SJCRH30 (cell line): ENCODE results near the gene CYP4X1. TPM values are rescaled to one million over a fixed set of nuclear protein-coding genes. Genes with fewer than 3 reads are reported as not detected.
"Not testable (repeated sequence)": the region's sequence is repeated elsewhere in the genome, so short reads cannot be mapped to it uniquely, and the experiment has no call there.

Source experiments
- DNase-seq, 2 experiments: peaks; one replicate each; pipeline ENCODE4 v3.0.0-alpha.2; 2015 to 2020
- H3K27ac ChIP-seq: fragments of 250-450 bp; sonication (Bioruptor Pico); 2 replicates; pipeline ENCODE4 v1.5.1; 2020; ENCODE audit warnings: mild to moderate bottlenecking, moderate library complexity
- H3K27me3 ChIP-seq: fragments of 250-450 bp; sonication (Bioruptor Pico); 2 replicates; pipeline ENCODE4 v1.5.1; 2020; ENCODE audit warnings: mild to moderate bottlenecking, moderate library complexity
- H3K36me3 ChIP-seq: fragments of 250-450 bp; sonication (Bioruptor Pico); 2 replicates; pipeline ENCODE4 v1.5.1; 2020; ENCODE audit warnings: mild to moderate bottlenecking, moderate library complexity
- H3K4me1 ChIP-seq: fragments of 250-450 bp; sonication (Bioruptor Pico); 2 replicates; pipeline ENCODE4 v1.5.1; 2020; ENCODE audit warnings: mild to moderate bottlenecking, moderate library complexity
- H3K4me3 ChIP-seq: fragments of 250-450 bp; sonication (Bioruptor Pico); 2 replicates; pipeline ENCODE4 v1.5.1; 2020; ENCODE audit warnings: mild to moderate bottlenecking, moderate library complexity
- H3K9me3 ChIP-seq: fragments of 250-450 bp; sonication (Bioruptor Pico); replicated peaks from 2 replicates; pipeline ENCODE4 v1.5.1; 2020; ENCODE audit warnings: mild to moderate bottlenecking, moderate library complexity
- total RNA-seq: library from RNA; depleted of rRNA; stranded (reverse); fragments of >200 nt; shearing (Covaris generic); gene quantifications from 2 replicates; pipeline ENCODE4 v1.2.3, GENCODE V29; 2014; rRNA removed

The CYP4X1 gene
- total RNA-seq, 1 experiment from 2014 or later, result not detected

- Histone ChIP-seq H3K36me3 (no peaks in the 10 kb centered on the region), H3K27ac (no peak overlapping the region), H3K27me3 (no peaks in the 10 kb centered on the region; the same call in 1 of the 2 replicates), H3K9me3 (no peaks in the 10 kb centered on the region), H3K4me3 (no peak overlapping the region), H3K4me1 (peaks cover 7% of the 10 kb centered on the region; the same call in 1 of the 2 replicates)
- DNase-seq, result no peak
Measured at GRCh38 chr1:47030170-47030805, 6.8 kb downstream of the CYP4X1 start.

GRCh38 chr1:47031059-47031458 is 7.6 kb downstream of the CYP4X1 start:
- no peak overlapping the region for H3K27ac ChIP-seq
- H3K4me3 ChIP-seq, result no peak overlapping the region
- no peaks in the 10 kb centered on the region; the same call in 1 of the 2 replicates for H3K27me3 ChIP-seq
- H3K36me3 ChIP-seq, result no peaks in the 10 kb centered on the region
- H3K4me1 ChIP-seq, result peaks cover 7% of the 10 kb centered on the region; the same call in 1 of the 2 replicates
- H3K9me3 ChIP-seq, result no peaks in the 10 kb centered on the region
- DNase-seq, result peak; percentile 6 to 20

GRCh38 chr1:47031585-47031984 is 8.1 kb downstream of the CYP4X1 start:
- DNase-seq, result no peak
- no peaks in the 10 kb centered on the region for H3K36me3 ChIP-seq
- no peak overlapping the region for H3K4me3 ChIP-seq
- H3K4me1 ChIP-seq, result peaks cover 7% of the 10 kb centered on the region; the same call in 1 of the 2 replicates
- H3K9me3 ChIP-seq, result no peaks in the 10 kb centered on the region
- H3K27me3 ChIP-seq, result no peaks in the 10 kb centered on the region; the same call in 1 of the 2 replicates
- no peak overlapping the region for H3K27ac ChIP-seq

GRCh38 chr1:47036764-47037163 is 13.3 kb downstream of the CYP4X1 start:
- no peaks in the 10 kb centered on the region; the same call in 1 of the 2 replicates for H3K27me3 ChIP-seq
- H3K4me3 ChIP-seq, result no peak overlapping the region
- H3K36me3 ChIP-seq, result no peaks in the 10 kb centered on the region

GRCh38 chr1:47059376-47059775 is 35.9 kb downstream of the CYP4X1 start:
- Histone ChIP-seq H3K27ac (no peak overlapping the region), H3K9me3 (no peaks in the 10 kb centered on the region; the same call in 1 of the 2 replicates), H3K4me1 (no peaks in the 10 kb centered on the region), H3K4me3 (no peak overlapping the region), H3K36me3 (no peaks in the 10 kb centered on the region), H3K27me3 (no peaks in the 10 kb centered on the region)
- no peak for DNase-seq

More at GRCh38 chr1:47036764-47037163, 13.3 kb downstream of the CYP4X1 start:
- no peak for DNase-seq
- no peaks in the 10 kb centered on the region; the same call in 1 of the 2 replicates for H3K4me1 ChIP-seq
- H3K9me3 ChIP-seq, result no peaks in the 10 kb centered on the region
- H3K27ac ChIP-seq, result no peak overlapping the region

- Histone ChIP-seq H3K27me3 (no peaks in the 10 kb centered on the region), H3K27ac (no peak within 1 kb of the TSS), H3K9me3 (no peaks in the 10 kb centered on the region), H3K4me3 (no peak within 1 kb of the TSS), H3K4me1 (no peaks in the 10 kb centered on the region), H3K36me3 (no peaks in the 10 kb centered on the region)
- no peak for DNase-seq
Measured at GRCh38 chr1:47067097-47067594, 43.7 kb downstream of the CYP4X1 start, which contains the start of gene CYP4Z1. Gene CYP4Z1, plus strand, starts transcription at chr1:47067231. Its CDS starts 260 bp downstream, at chr1:47067491.

GRCh38 chr1:47069080-47069479 is 45.6 kb downstream of the CYP4X1 start:
- DNase-seq, H3K36me3 ChIP-seq, H3K27me3 ChIP-seq, H3K9me3 ChIP-seq, H3K27ac ChIP-seq, H3K4me3 ChIP-seq, H3K4me1 ChIP-seq: not testable (repeated sequence)

GRCh38 chr1:47069509-47069908 is 46.0 kb downstream of the CYP4X1 start:
- not testable (repeated sequence) for H3K4me3 ChIP-seq, H3K27me3 ChIP-seq, DNase-seq, H3K4me1 ChIP-seq, H3K27ac ChIP-seq, H3K9me3 ChIP-seq, H3K36me3 ChIP-seq

- H3K36me3 ChIP-seq, H3K4me3 ChIP-seq, H3K27ac ChIP-seq, H3K4me1 ChIP-seq, H3K9me3 ChIP-seq, H3K27me3 ChIP-seq: not testable (repeated sequence)
- peak; percentile 24 to 57 for DNase-seq
Measured at GRCh38 chr1:47089356-47089755, 65.9 kb downstream of the CYP4X1 start.

GRCh38 chr1:47091476-47091875 is 68.0 kb downstream of the CYP4X1 start:
- H3K4me3 ChIP-seq, H3K4me1 ChIP-seq, H3K27ac ChIP-seq, H3K36me3 ChIP-seq, DNase-seq, H3K9me3 ChIP-seq, H3K27me3 ChIP-seq: not testable (repeated sequence)

Other genes with a start within 250 kb of the CYP4X1 start
- gene CYP4B1, start 224.6 kb upstream of the CYP4X1 start, total RNA-seq, result not detected in 2 replicates
- gene CYP4A11, start 82.2 kb upstream of the CYP4X1 start, total RNA-seq, result not detected in 2 replicates
- not detected in 2 replicates for gene CYP4Z1, start 43.6 kb downstream of the CYP4X1 start, total RNA-seq
- not detected in 2 replicates for gene CYP4A22, start 113.8 kb downstream of the CYP4X1 start, total RNA-seq
- not detected in 2 replicates for gene PDZK1IP1, start 166.4 kb downstream of the CYP4X1 start, total RNA-seq
- 2.9 and 4.2 TPM in 2 replicates for gene TAL1, start 208.6 kb downstream of the CYP4X1 start, total RNA-seq